Keratinocyte (primary cell): ENCODE measurements around the gene B3GALT6.

Experiments
- CTCF ChIP-seq, 3 experiments: IDR thresholded peaks in 1 of 3; conservative IDR thresholded peaks in 1 of 3; optimal IDR thresholded peaks in 1 of 3; 2 replicates in 2 of 3; 3 replicates in 1 of 3; pipeline versions ENCODE3 to v1.5.1; 2011; ENCODE audit warnings: low read length in 3 of 3, mild to moderate bottlenecking in 3 of 3, moderate library complexity in 2 of 3, control low read depth in 1 of 3, inconsistent platforms in 1 of 3; ENCODE audit not compliant: insufficient read depth in 2 of 3; ENCODE audit errors: extremely low read depth in 1 of 3
- EZH2 ChIP-seq: IDR thresholded peaks from one replicate; pipeline ENCODE4 v1.6.1; 2012; ENCODE audit warnings: inconsistent platforms, mild to moderate bottlenecking, low read length, moderate library complexity

GRCh38 chr1:1264026-1264425 is 32.0 kb downstream of the B3GALT6 start:
- no peak for TF ChIP-seq CTCF (optimal IDR thresholded peaks at IDR 0.05 in 1 of 3, IDR thresholded peaks at IDR 0.05 in 1 of 3, conservative IDR thresholded peaks at IDR 0.05 in 1 of 3; ENCODE audit: extremely low read depth in 1 of 3, insufficient read depth in 2 of 3, low read length in 3 of 3)
- no peak for TF ChIP-seq EZH2
